Measurements from ENCODE around the gene SIX5.

- no peak for TF ChIP-seq EZH2 (IDR thresholded peaks at IDR 0.05; ENCODE audit: borderline replicate concordance, low read depth, low read length, severe bottlenecking)
- TF ChIP-seq CTCF (IDR thresholded peaks at IDR 0.05; ENCODE audit: borderline replicate concordance, extremely low read depth, low read length, poor library complexity, severe bottlenecking): no peak
Measured at GRCh38 chr19:45780146-45780447, 11.0 kb upstream of the SIX5 start.
